HG02884 (cell line): ENCODE results near the gene SKI.

Source experiments
- ATAC-seq: cut with Tn5 transposase; IDR thresholded peaks from one replicate; pipeline ENCODE4 v1.9.1; 2021; ENCODE audit warnings: mild to moderate bottlenecking, moderate library complexity; ENCODE audit not compliant: unreplicated experiment

SKI gene

DNA sequence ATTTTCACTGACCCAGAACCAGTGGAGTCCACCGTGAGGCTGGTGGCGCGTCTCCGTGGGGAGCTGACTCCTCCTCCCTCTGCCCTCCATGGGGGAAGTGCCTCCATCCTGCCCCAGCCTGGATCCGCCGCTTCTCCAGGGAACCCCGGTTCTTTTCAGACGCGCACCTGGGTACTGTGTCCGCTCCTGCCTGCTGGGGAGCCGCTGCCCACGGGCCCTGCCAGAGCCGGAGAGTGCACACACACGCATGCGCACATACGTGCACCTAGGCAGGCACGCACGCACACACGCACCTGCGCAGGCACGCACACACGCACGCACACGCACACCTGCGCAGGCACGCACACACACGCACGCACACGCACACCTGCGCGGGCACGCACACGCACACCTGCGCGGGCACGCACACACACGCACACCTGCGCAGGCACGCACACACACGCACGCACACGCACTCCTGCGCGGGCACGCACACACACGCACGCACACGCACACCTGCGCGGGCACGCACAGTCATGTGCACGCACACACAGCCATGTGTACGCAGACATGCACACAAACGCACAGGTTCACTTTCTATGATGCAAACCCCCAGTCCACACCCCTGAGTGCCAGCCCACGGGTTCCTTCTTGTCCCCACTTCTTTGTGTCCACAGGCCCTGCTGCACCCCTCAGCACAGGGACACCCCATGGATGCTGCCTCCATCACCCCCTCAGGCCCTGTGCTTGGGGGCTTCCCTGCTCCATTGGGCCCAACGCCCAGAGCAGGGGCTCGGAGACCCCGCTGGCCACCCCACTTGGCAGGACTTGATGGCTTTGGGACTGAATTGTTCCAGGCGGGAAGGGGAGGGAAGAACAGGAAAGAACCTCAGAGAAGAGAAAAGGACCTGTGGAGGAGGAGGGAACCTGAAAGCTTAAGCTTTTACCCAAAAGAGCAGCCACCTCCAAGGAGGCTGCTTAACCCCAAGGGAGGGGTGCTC, 120.5 kb downstream of the SKI start:
- no peak for ATAC-seq

DNA sequence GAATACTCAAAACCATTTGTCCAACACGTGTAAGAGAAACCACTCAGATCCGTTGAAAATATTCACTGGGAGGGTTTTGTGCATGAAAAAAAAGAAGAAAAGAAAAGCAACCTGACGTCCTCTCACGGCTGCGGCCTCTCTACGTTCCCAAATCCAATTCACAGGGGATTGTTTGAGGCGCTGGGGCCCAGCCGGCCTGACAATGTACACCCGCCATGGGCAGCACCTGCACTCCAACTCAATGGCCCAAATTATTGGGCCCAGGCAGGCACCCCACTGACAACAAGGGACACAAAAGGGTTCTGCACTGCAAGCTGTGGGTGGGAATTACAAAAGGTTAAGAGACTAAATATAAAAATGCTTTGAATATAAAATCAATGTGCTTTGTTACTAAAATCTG, 121.7 kb downstream of the SKI start:
- no peak for ATAC-seq

DNA sequence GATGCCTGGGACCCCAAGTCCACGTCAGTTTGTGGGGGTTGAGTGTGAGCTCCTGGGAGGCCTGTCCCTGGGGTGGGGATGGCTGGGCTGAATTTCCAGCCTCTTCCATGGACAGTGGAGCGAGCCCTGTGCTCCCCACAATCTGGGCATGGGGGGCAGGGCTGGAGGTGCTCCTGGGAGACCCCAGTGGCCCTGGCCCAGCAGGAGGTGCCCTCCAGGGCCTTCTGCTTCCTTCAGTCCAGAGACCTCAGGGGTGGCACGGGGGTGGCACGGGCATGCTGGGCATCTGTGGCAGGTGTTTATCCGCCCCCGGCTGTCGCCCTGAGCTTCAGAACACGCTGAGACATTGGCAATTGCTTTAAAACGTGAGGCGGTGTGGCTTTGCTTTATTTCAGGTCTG, 122.4 kb downstream of the SKI start:
- ATAC-seq: no peak

DNA sequence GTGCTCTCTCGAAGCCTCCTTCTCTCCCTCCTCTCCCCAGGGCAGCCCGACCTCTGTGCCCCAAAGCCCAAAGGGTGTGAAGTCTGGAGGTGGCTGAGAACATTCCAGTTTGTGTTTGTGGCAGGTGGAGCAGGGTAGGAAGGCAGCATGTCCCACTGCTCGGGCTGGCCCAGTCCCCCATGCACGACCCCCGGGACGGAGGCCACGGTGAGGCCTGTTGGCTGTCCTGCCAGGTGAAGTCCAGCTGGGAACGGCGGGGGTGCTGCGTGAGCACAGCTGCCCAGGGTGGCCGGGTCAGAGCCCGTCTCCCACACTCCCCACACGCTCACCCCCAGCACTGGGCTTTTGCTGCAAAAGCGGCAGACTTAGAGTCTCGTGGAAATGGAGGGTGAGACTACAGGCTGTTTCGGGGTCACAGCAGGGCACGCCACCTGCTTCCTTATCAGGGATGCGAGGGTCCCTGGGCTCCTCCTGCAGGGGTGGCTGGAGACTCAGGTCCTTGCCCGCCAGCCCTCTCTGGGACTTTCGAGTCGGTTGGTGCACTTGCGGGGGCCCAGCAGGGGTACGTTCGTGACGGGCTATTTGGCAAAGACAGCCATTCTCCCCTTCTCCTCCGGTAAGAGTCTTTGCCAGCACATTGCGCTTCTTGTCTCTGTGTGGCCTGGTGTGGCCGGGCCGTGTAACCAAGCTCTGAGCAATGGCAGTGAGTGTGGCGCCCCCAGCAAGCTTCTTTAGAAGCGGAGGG, 123.0 kb downstream of the SKI start:
- no peak for ATAC-seq

DNA sequence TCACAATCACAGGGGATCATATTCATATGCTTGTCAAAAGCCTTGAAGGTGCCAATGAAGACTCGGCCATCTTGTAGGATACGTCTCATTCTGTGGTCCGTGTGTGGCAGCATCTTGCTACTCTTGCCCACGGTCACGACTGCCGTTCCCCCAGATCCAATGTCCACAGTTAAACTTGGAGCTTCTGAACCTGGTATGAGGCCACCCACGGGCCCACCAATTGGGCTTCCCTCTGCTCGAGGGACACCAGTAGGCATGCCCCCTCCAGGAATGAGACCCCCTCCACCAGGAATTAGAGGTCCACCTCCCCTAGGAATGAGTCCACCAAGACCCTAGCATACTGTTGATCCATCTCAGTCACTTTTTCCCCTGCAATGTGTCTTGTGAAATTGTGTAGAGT, 123.6 kb downstream of the SKI start:
- no peak for ATAC-seq

DNA sequence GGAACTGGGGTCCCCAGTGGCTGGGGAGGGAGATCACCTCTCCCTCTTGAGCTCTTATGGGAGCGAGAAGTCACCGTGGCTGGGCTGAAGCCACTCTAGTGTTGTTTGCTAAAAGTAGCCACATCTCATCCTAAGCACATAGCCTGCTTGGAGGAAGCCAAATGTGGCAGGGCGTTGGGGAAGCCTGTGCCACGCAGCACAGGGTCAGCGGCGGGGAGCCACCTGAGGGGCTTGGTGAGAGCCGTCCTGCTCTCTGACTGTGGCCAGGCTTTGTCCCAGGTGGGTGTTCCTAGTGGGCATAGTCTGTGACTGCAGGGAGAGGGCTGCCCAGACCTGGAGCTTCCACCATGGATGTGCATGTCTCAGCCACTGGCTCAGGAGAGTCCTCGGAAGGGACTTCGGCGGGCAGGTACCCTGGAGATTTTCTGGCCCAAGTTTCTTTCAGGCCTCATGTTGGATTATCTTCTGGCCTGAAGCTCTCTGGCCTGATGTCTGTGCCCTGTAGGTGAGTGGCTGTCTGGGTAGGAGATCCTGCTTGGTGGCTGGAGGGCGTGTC, 124.3 kb downstream of the SKI start:
- ATAC-seq: no peak

DNA sequence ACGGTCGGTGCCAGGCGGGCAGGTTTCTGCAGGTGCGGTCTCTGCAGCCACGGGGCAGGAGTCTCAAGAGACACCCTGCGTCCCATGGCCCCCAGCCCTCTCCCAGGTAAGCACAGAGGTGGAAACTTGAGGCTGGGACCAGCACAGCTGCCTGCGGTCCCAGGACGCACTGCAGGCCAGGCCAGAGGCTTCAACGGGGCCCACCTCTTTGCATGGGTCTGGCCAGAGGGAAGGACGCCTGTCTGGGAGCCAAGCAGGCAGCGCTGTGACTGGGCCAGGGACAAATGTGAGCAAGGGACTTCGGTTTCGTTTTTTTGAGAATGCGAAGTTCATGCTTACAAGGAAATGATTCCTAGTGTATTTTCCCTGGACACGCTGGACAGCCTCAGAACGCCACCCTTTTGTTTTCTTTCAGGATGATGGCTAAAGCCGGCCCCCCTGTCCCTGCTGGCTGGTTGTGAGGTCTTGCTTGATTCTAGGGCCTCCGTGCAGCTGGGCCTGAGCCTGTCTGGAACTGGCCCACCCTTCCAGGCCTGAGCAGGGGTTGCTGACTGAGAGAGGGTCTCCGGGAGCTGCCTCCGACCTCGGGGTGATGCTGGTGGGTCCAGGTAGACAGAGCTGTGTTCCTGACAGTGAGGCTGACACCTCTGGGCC, 124.9 kb downstream of the SKI start:
- ATAC-seq: no peak

DNA sequence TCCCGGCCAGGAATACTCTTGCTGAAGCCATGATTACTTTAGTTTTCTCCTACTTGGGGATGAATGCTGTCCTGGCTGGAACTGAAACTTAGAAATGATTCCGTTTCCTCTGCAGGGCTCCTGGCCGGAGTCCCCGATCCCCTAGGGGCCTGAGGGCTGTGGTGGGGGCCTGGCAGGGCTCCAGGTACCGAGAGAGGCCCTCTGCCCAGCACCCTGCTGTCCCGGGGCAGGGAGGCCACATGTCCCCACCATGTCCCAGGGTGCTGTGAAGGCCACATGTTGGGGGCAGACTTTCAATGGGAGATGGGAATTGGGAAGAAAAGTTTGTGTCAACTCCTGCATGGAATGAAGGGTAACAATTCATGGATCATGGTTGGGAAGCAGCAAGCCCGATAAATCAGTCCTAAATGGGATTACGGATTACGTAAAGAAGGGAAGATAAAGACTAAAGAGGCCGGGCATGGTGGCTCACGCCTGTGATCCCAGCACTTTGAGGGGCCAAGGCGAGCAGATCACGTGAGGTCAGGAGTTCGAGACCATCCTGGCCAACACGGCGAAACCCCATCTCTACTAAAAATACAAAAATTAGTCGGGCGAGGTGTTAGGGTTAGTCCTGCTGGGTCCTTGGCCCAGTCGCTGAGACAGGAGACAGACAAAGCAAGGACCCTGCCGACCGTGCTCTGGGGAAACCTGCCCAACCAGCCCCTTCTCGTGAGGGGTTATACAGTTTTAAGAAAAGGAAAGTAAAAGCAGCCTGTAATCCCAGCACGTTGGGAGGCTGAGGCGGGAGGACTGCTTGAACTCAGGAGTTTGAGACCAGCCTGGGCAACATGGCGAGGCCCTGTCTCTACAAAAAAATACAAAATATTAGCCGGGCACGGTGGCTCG, 125.7 kb downstream of the SKI start:
- no peak for ATAC-seq

DNA sequence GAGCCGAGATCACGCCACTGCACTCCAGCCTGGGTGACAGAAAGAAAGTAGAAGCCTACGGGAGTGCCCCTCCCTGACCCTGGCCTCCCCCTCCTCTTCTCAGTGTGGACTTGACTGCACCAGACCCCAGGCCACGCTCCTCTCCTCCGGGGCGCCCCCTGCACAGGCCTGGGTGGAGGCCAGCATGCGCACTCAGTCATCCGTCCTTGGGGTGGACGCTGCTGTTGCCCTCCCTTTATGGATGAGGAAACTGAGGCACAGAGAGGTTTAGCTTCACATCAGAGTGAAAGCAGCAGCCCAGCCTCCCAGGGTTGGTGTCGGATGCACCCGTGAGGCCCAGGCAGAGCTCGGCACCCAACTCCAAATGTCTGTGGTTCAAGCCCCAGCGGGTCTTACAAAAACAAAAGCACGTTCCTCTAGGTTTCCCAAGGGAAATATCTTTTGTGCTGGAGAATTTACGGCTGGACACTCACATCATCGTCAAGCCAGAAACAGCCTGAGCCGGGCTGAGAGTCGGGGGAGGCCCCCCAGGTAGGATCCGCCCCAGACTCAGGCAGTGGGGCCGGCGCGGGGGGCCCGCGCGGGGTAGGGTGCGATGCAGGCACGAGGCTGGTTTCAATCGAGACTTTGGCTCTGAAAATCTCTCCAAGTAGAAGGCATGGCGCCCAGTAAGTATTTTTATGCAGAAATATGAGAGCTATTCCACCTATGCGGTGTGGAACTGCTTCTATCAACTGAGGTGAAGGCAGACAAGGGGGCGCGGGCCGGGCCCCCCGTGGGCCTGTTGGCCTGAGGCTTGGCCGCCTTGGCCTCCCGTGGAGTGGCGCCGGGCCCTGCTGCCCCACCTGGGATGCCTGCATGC, 126.6 kb downstream of the SKI start:
- ATAC-seq: no peak

DNA sequence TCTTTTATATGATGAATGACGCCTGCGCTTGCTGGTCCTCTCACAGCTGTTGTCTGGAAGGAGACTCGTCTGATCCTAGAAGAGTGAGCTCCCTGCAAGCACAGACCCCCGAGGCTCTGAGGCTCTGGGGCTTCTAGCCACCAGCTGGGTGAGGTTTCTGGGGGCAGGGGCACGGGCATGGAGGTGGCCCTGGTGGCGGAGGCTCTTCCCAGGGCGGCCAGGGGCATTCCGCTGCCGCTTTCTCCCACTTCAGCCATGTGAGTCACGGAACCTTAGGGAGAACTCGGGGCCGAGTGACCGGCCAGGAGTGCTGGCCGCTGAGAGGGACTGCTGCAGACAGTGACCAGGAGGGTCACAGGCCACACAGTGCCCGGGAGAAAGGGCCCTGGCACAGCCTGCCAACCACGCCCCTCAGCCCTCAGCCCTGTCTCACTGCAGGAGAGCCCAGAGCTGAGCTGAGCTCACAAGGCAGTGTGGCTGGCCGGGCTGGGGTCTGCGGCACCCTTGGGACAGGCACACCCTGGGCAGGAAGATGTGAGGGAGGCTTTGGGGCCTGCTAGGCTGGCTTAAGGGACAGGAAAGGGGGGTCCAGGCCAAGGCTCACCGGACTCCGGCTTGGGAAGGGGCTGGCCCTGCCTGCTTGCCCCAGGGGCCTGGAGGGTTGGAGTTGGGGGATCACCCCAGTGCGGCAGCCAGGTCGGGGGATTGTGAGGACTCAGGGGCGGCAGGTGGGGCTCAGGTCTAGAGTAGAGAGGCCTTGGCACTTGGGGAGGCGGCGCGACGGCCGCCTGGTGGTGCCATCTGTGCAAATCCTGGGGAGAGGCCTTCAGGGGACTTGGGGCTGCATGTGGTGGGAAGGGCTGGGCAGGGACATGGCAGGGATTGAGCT, 127.5 kb downstream of the SKI start:
- no peak for ATAC-seq

DNA sequence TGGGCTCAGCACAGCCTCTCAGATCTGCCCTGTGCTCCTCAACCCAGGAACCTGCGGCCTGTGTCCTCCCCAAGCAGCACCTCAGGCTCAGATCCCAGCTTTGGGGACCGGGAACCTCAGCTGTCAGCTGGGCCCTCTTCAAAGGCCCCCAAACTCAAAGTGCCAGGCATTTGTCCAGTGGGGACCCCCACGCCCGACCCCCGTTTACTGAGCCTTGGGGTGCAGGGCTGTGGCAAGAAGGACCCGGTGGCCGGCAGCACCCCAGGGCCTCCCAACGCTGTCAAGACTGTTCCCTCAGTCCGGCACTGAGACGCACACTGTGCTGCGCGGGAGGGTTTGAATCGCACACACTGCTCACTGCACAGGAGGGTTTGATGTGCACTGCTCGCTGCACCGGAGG, 128.3 kb downstream of the SKI start:
- no peak for ATAC-seq

DNA sequence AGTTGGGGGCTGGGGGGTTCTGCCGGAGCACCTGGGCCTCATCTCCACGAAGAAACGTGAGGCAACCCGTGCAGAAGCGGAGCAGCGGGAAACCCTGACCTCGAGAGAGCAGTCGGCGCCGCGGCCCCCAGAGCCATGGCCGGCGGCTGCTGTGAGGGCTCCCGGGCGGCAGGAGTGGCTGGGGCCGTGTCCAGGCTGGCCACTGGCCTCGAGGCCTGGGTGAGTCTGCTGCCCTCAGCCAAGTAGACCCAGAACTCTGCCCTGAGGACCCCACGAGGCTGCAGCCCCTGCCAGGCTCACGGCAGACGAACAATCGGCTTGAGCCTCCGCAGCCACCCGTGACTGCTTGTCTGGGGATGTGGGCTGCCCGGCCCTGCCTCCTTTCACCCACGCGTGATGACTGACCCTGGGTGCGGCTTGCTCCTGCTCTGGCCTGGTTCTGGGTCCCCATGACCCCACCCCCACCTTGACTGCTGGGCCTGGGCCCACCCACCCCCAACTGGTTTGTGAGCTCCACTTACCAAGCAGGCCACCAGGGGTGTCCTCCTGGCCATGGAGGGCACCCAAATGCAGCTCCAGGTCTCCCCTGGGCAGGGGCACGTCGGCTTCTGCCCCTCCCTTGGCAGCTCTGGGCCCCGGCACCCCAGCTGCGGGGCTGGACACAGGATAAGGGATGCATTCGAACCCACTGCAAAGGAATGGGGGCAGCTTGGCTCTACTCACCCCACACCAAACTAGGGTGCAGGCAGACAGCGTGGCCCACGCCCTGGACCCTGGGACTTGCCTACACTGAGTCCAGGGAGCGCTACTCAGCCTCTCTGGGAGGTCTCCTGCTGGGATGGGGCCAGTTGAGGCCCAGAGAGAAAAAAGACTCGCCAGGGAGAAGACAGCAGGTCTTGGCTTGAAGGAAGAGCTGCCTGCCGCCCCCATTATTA, 129.1 kb downstream of the SKI start:
- ATAC-seq: no peak

DNA sequence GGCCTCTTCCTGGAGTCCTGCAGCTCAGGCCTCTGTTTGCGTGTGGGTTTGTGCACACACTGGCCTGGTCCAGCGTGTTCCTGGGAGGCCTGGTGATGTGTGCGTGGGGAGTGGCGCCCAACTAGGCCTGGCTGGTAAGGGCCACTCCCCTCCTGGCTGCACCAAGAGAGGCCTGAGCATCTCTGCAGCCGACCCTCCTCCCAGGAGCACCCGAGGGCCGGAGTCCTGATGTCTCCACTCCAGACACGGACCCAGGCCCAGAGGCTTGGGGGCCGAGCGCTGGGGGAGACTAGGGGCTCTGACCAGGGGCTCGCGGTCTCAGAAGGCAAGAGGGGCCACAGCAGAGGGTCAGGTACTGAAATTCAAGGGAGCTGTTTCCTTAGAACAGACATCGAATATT, 130.0 kb downstream of the SKI start:
- ATAC-seq: no peak

DNA sequence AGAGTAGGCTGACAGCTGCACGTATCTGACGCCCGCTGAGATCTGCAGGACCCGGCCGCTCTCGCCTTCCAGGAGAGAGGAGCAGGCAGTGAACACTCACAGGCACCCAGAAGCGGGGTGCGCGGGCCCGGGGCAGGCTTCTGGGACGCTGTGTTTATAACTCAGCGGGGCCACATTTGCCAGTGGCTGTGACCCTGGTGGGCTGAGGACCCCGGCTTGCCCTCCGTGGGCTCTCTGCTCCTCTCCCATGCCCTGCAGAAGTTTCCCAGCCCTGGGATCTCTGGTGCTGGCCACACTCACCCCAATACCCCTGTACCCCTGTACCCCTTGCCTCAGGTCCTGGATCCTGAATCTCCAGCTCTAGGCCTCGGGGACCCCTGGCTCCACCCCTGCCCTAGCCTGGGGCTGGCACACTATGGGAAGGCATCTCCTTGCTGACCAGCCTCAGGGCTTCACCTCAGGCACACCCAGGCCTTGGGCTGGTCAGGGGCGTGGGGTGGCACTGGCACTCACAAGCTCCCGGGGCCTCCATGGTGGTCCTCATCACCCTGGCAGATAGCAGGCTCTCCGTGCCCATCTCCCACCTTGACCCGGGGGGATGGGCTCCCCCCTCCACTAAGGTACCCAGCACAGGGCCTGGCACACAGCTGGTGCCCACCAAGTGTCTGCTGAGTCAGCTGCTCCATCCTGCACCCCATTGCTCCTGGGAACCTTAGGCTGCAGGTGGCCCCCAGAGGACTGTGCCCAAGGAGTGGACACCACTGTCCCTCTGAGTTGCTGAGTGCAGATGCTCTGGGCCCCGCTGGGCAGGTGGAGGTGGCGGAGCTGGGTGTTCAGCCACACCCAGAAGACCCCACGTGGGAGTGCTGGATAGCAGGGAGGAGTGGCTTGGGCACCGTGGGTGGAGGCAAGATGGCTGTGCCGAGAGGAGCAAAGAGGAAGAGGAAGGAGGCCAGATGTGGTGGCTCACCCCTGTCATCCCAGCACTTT, 130.8 kb downstream of the SKI start:
- ATAC-seq: no peak
